ENCODE data around the gene RAP1B.

The RAP1B gene

GRCh38 chr12:68627673-68628319 lies 17.1 kb downstream of the RAP1B start:
- no peak for DNase-seq (ENCODE audit: low spot score)
- in situ Hi-C loops (cut with MboI; ENCODE audit: low pct_unique_long_range_greater_than_20kb, low sequenced_read_pairs, unreplicated experiment): no loop called here
- no peak for TF ChIP-seq CTCF (IDR thresholded peaks at IDR 0.05; ENCODE audit: extremely low read depth, insufficient read depth, missing control alignments)

DNA sequence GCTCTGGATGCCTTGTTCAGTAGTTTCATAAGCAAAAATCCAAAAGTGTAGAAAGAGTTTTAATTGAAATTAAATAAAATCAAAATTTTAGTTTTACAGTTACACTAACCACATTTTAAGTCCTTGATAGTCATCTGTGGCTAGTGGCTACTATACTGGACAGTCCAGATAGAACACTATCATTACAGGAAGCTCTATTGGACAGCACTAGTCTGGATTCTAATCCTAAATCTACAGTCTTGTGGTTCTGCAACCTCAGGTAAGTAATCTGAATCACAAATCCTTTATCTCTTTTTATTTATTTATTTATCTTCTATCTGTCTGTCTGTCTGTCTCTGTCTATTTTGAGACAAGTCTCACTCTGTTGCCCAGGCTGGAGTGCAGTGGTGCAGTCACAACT lies 18.0 kb downstream of the RAP1B start:
- no peak for DNase-seq (ENCODE audit: low spot score)
- in situ Hi-C loops (cut with MboI; ENCODE audit: low pct_unique_long_range_greater_than_20kb, low sequenced_read_pairs, unreplicated experiment): no loop called here
- no peak for TF ChIP-seq CTCF (IDR thresholded peaks at IDR 0.05; ENCODE audit: extremely low read depth, insufficient read depth, missing control alignments)

DNA sequence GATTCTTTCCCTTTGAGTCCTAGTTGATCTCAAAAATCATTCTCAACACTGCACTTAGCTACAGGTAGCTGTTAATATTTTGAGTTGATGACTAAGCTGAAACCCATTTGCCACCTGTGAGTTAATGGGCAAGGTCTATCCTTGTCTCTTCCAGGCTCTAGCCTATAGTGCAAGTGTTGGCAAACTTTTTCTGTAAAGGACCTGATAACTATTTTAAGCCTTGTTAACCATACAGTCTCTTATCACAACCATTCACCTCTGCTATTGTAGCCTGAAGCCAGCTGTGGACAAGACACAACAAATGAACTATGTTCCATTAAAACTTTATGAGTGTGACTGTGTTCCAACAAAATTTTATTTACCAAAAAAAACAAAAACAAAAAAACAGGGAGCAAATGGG lies 19.4 kb downstream of the RAP1B start:
- in situ Hi-C loops (cut with MboI; ENCODE audit: low pct_unique_long_range_greater_than_20kb, low sequenced_read_pairs, unreplicated experiment): no loop called here
- TF ChIP-seq CTCF (IDR thresholded peaks at IDR 0.05; ENCODE audit: extremely low read depth, insufficient read depth, missing control alignments): no peak
- DNase-seq (ENCODE audit: low spot score): no peak

- TF ChIP-seq CTCF (IDR thresholded peaks at IDR 0.05; ENCODE audit: extremely low read depth, insufficient read depth, missing control alignments): no peak
- DNase-seq (ENCODE audit: low spot score): no peak
- in situ Hi-C loops (cut with MboI; ENCODE audit: low pct_unique_long_range_greater_than_20kb, low sequenced_read_pairs, unreplicated experiment): no loop called here
These were observed 19.9 kb downstream of the RAP1B start for GRCh38 chr12:68630598-68630997.

DNA sequence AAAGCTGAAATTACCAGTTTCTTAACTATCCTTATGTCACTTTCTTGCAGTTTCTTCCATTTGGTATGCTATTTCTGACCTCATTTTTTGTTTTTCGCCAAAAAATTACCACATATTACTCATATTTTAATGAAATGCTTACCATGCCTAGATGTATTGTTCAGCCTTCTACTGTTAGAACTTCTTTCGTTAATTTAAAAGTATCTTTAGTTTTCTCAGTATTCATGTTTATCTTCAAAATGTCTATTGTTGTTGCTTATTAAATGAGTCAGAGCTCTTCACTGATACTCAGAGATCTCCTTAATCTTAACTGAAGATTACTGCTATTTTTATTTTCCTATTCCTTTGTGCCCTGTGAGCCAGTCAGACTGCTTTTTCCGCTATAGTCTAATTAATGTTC lies 20.5 kb downstream of the RAP1B start:
- in situ Hi-C loops (cut with MboI; ENCODE audit: low pct_unique_long_range_greater_than_20kb, low sequenced_read_pairs, unreplicated experiment): no loop called here
- no peak for TF ChIP-seq CTCF (IDR thresholded peaks at IDR 0.05; ENCODE audit: extremely low read depth, insufficient read depth, missing control alignments)
- DNase-seq (ENCODE audit: low spot score): no peak

- no peak for TF ChIP-seq CTCF (IDR thresholded peaks at IDR 0.05; ENCODE audit: extremely low read depth, insufficient read depth, missing control alignments)
- no peak for DNase-seq (ENCODE audit: low spot score)
- in situ Hi-C loops (cut with MboI; ENCODE audit: low pct_unique_long_range_greater_than_20kb, low sequenced_read_pairs, unreplicated experiment): no loop called here
These were observed 21.8 kb downstream of the RAP1B start for GRCh38 chr12:68632486-68632885.

Data from GM13977 (cell line).